Tibial nerve (tissue), 4 donors: ENCODE data around the gene GJA4.

ENCODE experiments used
- CTCF ChIP-seq, 5 experiments: fragments of 200-600 bp in 3 of 5; fragments of 450-650 bp in 2 of 5; sonication (generic) in 3 of 5; IDR thresholded peaks; one replicate each; pipeline ENCODE4 v1.5.1; 2016 to 2019; ENCODE audit warnings: antibody characterized with exemption in 5 of 5, mild to moderate bottlenecking in 3 of 5, moderate library complexity in 2 of 5
- EP300 ChIP-seq, 2 donors: sonication (generic); formaldehyde crosslinking; IDR thresholded peaks; one replicate each; pipeline ENCODE4 v1.6.1; 2017; ENCODE audit warnings: antibody characterized with exemption in 2 of 2, mild to moderate bottlenecking in 1 of 2
- POLR2A ChIP-seq, 2 donors: fragments of 450-650 bp; IDR thresholded peaks; one replicate each; pipeline ENCODE4 v1.6.1; 2017; ENCODE audit warnings: antibody characterized with exemption in 2 of 2, mild to moderate bottlenecking in 2 of 2, moderate library complexity in 2 of 2

- TF ChIP-seq CTCF (IDR thresholded peaks at IDR 0.05) (no peak), EP300 (IDR thresholded peaks at IDR 0.05) (no peak), POLR2A (IDR thresholded peaks at IDR 0.05) (no peak)
These were observed 39.6 kb upstream of the GJA4 start for GRCh38 chr1:34753163-34753562.
